Right lobe of liver (tissue), 6 donors: Measurements from ENCODE around the gene CBX3. TPM values are rescaled to one million over a fixed set of nuclear protein-coding genes. Genes with fewer than 3 reads are reported as not detected.

Experiments used
- ATAC-seq, 4 donors: fragments of 200-7000 bp; cut with Tn5 transposase; one replicate each; pipeline ENCODE4 v1.9.1; 2020; ENCODE audit warnings: mild to moderate bottlenecking in 4 of 4, moderate library complexity in 4 of 4
- DNase-seq, 3 donors: peaks; one replicate each; pipeline ENCODE4 v3.0.0-alpha.2; 2020
- H3K27ac ChIP-seq, 3 donors: fragments of 200-600 bp; one replicate each; pipeline ENCODE4 v1.8.0; 2022
- H3K27me3 ChIP-seq, 2 donors: fragments of 200-600 bp; one replicate each; pipeline ENCODE4 v1.8.0; 2022
- H3K36me3 ChIP-seq, 4 donors: fragments of 200-600 bp; sonication (generic) in 1 of 4; one replicate each; pipeline versions ENCODE4 v1.5.1 to v1.8.0; 2017 to 2022; ENCODE audit warnings: control low read depth in 1 of 4
- H3K4me1 ChIP-seq, 4 donors: fragments of 200-600 bp; sonication (generic) in 1 of 4; one replicate each; pipeline versions ENCODE4 v1.5.1 to v1.8.0; 2017 to 2022; ENCODE audit warnings: control low read depth in 1 of 4
- H3K4me3 ChIP-seq, 3 donors: fragments of 200-600 bp; one replicate each; pipeline ENCODE4 v1.8.0; 2022
- H3K9me3 ChIP-seq, 4 donors: fragments of 200-600 bp; sonication (generic) in 1 of 4; one replicate each; pipeline versions ENCODE4 v1.5.1 to v1.8.0; 2017 to 2022; ENCODE audit warnings: control low read depth in 1 of 4
- POLR2A ChIP-seq: fragments of 450-650 bp; IDR thresholded peaks from one replicate; pipeline ENCODE4 v1.6.1; 2017; ENCODE audit warnings: antibody characterized with exemption, mild to moderate bottlenecking
- WGBS: methylation state at CpG from one replicate; pipeline ENCODE4 v1.1.6; 2018; ENCODE audit warnings: low coverage, low lambda C conversion rate; ENCODE audit not compliant: insufficient coverage; ENCODE audit errors: missing lambda C conversion rate; 5-methylcytosine and 5-hydroxymethylcytosine counted together
- intact Hi-C, 2 donors: fragments of 100-400 bp; cut with DNase I; formaldehyde crosslinking; loops; one replicate each; pipeline versions ENCODE4 v1.11.2 to v1.14.1; 2022
- total RNA-seq, 6 experiments: library from RNA; depleted of rRNA in 2 of 6; stranded (reverse); fragments of >200 nt in 2 of 6; fragmentation: NEBNext Ultra II Directional in 3 of 6; extraction: Animal tissue kit (Norgen Biotek cat#: 25700) in 3 of 6; gene quantifications; one replicate each; pipeline versions ENCODE4 v1.1.0 to v1.2.4, GENCODE V29; 2016 to 2023
- TF ChIP-seq, protein P1 (sequence below), 4 donors: fragments of 200-600 bp in 3 of 4; fragments of 450-650 bp in 1 of 4; IDR thresholded peaks; one replicate each; pipeline versions ENCODE4 v1.5.1 to v1.8.0; 2016 to 2022; ENCODE audit warnings: antibody characterized with exemption in 4 of 4, mild to moderate bottlenecking in 2 of 4
- donor health status: DM: no; HTN: yes; CAD: no.
- donor health status: DM: no; HTN: no; CAD: no.
- donor health status: DM: no; HTN: no; CAD: no.
- donor health status: DM: no; HTN: yes; CAD: no.
- donor health status: DM: no; HTN: yes; CAD: no.

The CBX3 gene
- total RNA-seq, 6 experiments from 2014 or later: 26.4 to 42.1 (median 40.5) TPM

DNA sequence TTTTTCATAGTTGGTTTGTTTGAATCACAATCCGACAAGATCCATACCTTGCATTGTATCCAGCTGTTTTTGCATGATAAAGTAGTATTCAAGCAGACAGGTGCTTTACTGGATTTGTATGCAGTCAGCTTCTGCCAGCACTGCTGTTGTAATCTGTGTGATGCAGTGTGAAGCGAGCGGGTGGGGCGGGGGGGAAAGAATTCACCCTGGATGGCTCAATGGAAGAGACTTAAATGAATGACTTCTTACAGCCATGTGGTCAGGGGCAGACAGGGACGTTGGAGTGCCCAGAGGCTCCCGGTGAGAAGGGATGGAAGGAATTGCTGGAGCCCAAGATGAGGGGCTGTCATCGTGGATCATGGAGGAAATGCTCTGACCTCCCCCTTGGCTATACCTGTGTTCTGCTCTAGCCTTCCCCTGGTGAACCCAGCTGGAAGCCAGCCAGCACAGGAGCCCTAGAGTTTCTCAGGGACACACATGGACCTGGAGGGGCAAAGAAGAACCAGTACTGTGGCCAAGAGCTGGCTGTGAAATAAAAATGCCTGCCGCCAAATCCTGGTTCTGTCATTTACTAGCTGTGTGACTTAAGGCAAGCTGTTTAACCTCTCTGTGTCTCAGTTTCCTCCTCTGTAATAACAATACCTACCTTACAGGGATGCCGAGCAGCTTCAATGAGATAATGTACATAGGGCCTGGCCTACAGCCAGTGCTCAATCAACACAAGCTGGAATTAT is 35.4 kb upstream of the CBX3 start:
- Histone ChIP-seq H3K27ac (no peak overlapping the region), H3K9me3 (no peaks in the 10 kb centered on the region), H3K4me1 (peaks cover 0 to 5% (median 0%) of the 10 kb centered on the region in 4 donors), H3K27me3 (no peaks in the 10 kb centered on the region), H3K36me3 (no peaks in the 10 kb centered on the region), H3K4me3 (no peak overlapping the region)
- DNase-seq: no peak
- WGBS: 66% methylated on average over 8 of the region's 9 CpGs
- no peak for TF ChIP-seq POLR2A
- TF ChIP-seq, protein P1, sequence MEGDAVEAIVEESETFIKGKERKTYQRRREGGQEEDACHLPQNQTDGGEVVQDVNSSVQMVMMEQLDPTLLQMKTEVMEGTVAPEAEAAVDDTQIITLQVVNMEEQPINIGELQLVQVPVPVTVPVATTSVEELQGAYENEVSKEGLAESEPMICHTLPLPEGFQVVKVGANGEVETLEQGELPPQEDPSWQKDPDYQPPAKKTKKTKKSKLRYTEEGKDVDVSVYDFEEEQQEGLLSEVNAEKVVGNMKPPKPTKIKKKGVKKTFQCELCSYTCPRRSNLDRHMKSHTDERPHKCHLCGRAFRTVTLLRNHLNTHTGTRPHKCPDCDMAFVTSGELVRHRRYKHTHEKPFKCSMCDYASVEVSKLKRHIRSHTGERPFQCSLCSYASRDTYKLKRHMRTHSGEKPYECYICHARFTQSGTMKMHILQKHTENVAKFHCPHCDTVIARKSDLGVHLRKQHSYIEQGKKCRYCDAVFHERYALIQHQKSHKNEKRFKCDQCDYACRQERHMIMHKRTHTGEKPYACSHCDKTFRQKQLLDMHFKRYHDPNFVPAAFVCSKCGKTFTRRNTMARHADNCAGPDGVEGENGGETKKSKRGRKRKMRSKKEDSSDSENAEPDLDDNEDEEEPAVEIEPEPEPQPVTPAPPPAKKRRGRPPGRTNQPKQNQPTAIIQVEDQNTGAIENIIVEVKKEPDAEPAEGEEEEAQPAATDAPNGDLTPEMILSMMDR (IDR thresholded peaks at IDR 0.05): no peak
- no peak for ATAC-seq
- intact Hi-C loops: no loop called here

DNA sequence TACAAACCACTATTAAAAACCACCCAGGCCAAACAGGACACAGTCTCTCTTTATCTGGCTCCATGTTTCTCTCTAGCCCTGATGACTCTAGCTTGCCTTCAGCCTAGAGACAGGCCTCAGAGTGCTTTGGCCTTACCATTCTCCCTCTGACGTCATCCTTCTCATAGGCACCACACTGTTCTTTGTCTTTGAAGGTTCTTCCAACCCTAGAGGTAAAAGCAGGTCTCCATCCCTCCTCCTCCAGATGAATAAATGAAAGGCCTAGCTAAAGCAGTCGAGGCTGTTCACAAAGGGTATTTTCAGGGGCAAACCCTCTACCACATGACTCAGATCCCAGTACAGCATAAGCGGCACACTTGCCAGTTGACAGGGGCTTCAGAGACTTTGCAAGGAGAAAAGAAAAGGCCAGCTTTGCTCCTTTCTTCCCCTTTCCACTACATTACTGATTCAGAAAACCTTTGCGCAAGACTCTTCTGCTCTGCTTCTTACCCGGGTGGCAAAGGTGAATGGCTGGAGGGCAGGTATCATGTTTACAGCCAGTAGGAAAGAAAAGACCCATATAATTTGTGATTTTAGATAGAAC is 34.8 kb upstream of the CBX3 start:
- DNase-seq (no peak), ATAC-seq (peak in 1 of 4 donors; percentile 18)
- Histone ChIP-seq H3K9me3 (no peaks in the 10 kb centered on the region), H3K27me3 (no peaks in the 10 kb centered on the region), H3K36me3 (no peaks in the 10 kb centered on the region), H3K27ac (no peak overlapping the region), H3K4me3 (no peak overlapping the region), H3K4me1 (peaks cover 0 to 5% (median 0%) of the 10 kb centered on the region in 4 donors)
- intact Hi-C loops: no loop called here
- TF ChIP-seq, protein P1 (IDR thresholded peaks at IDR 0.05): no peak
- no peak for TF ChIP-seq POLR2A
- WGBS: 79% methylated on average over 5 of the region's 5 CpGs

- H3K4me3 ChIP-seq: no peak overlapping the region
- H3K27me3 ChIP-seq: no peaks in the 10 kb centered on the region
- H3K4me1 ChIP-seq: peaks cover 0 to 5% (median 0%) of the 10 kb centered on the region in 4 donors
- no peaks in the 10 kb centered on the region for H3K9me3 ChIP-seq
- H3K36me3 ChIP-seq: no peaks in the 10 kb centered on the region
- no peak for TF ChIP-seq POLR2A
- TF ChIP-seq, protein P1 (IDR thresholded peaks at IDR 0.05): no peak
- intact Hi-C loops: no loop called here
- ATAC-seq: peak; percentile 50 to 67 (median 55)
- DNase-seq: no peak
- no peak overlapping the region for H3K27ac ChIP-seq
- WGBS: 55% methylated on average over 3 of the region's 3 CpGs
Observed at GRCh38 chr7:26167303-26167934, 34.1 kb upstream of the CBX3 start.

DNA sequence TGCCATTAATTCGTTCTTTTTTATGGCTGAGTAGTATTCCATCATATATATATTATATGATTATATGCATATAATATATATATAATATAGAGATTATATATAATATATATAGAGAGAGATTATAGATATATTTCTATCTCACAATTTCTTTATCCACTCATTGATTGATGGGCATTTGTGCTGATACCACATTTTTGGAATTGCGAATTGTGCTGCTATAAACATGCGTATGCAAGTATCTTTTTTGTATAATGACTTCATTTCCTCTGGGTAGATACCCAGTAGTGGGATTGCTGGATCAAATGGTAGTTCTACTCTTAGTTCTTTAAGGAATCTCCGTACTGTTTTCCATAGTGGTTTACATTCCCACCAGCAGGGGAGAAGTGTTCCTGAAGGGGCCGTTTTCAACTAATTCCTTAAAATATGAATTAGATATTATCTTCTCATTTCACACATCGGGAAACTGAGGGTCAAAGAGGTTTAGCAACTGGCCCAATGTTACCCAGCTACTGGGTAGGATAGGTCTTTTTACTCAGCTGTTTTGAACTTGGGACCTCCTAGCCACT is 33.0 kb upstream of the CBX3 start:
- Histone ChIP-seq H3K27ac (no peak overlapping the region), H3K9me3 (no peaks in the 10 kb centered on the region), H3K4me1 (peaks cover 0 to 5% (median 0%) of the 10 kb centered on the region in 4 donors), H3K36me3 (no peaks in the 10 kb centered on the region), H3K4me3 (no peak overlapping the region), H3K27me3 (no peaks in the 10 kb centered on the region)
- WGBS: 80% methylated on average over 6 of the region's 6 CpGs
- TF ChIP-seq POLR2A: no peak
- TF ChIP-seq, protein P1 (IDR thresholded peaks at IDR 0.05): no peak
- no peak for ATAC-seq
- no peak for DNase-seq
- intact Hi-C loops: no loop called here
